ENCODE results near the gene SH3RF2. TPM values are rescaled to one million over a fixed set of nuclear protein-coding genes. Genes with fewer than 3 reads are reported as not detected.
"Not testable (repeated sequence)": the region's sequence is repeated elsewhere in the genome, so short reads cannot be mapped to it uniquely, and the experiment has no call there.

Gene SH3RF2
- total and polyA plus RNA-seq, 7 experiments from 2014 or later: 0.22 to 0.61 TPM; not detected in 5

DNA sequence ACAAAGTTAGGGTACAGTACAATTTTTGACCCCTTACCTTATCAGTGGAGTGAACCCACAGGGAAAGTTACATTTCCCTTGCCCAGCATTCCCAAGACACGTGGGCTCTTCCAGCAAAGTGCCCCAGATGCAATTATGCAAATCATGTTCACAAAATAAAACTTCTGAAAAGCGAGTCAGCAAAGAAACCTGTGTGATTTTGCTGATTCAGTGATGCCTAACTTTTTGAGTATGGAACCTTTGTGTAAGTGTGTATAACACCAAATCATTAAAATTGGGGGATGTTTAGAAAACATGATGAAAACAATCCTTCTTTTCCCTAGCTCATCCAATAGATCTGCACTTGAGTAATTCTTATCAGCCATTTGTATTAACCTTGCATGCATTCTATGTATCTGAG lies 52.6 kb downstream of the SH3RF2 start:
- H3K4me3 ChIP-seq (ENCODE audit: low read length): no peak overlapping the region
- Mint-ChIP-seq H3K4me3 (no peak overlapping the region), H3K36me3 (peaks cover 0 to 8% (median 0%) of the 10 kb centered on the region in 5 donors), H3K4me1 (no peaks in the 10 kb centered on the region), H3K27me3 (peaks cover 4 to 29% (median 14%) of the 10 kb centered on the region in 5 donors), H3K9me3 (peaks cover 0 to 14% (median 7%) of the 10 kb centered on the region in 11 donors), H3K27ac (no peak overlapping the region)
- no peaks in the 10 kb centered on the region for H3K36me3 ChIP-seq (ENCODE audit: control insufficient read depth in 2 of 3, insufficient read depth in 3 of 3, low read length in 3 of 3)
- no peaks in the 10 kb centered on the region for H3K27me3 ChIP-seq (ENCODE audit: control insufficient read depth in 2 of 2, insufficient read depth in 2 of 2, low read length in 2 of 2)
- intact Hi-C loops (cut with micrococcal nuclease): no loop called here
- CTCF ChIA-PET: no interaction called here
- ATAC-seq (no peak), DNase-seq (no peak)
- no peak overlapping the region for H3K27ac ChIP-seq (ENCODE audit: low read depth, low read length)
- H3K9me3 ChIP-seq (ENCODE audit: control insufficient read depth in 2 of 3, low read length in 3 of 3): no peaks in the 10 kb centered on the region
- no peaks in the 10 kb centered on the region for H3K4me1 ChIP-seq (ENCODE audit: control insufficient read depth in 2 of 2, insufficient read depth in 2 of 2, low read length in 2 of 2)
- POLR2A ChIA-PET: no interaction called here

DNA sequence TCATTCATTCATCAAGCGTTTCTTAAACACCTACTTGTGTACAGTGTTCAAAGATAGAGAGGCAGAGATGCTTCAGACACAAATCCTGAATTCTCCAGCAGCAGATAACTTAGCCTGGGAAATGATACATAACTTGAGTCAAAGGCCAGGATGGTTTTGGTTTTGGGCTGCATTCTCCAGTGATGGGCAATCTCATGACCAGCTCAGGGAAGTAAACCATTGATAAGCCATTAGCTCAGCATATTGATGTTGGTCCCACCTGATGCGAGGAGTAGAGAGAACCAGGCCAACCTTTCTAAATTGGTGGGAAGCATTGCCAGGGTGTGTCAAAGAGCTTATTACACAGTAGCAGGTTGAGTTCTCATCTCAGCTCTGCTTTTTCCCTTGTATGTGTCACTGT lies 53.0 kb downstream of the SH3RF2 start:
- Mint-ChIP-seq H3K9me3 (peaks cover 0 to 18% (median 10%) of the 10 kb centered on the region in 11 donors), H3K27ac (no peak overlapping the region), H3K27me3 (peaks cover 4 to 29% (median 14%) of the 10 kb centered on the region in 5 donors), H3K36me3 (peaks cover 0 to 12% (median 0%) of the 10 kb centered on the region in 5 donors), H3K4me1 (no peaks in the 10 kb centered on the region), H3K4me3 (no peak overlapping the region)
- no peaks in the 10 kb centered on the region for H3K4me1 ChIP-seq (ENCODE audit: control insufficient read depth in 2 of 2, insufficient read depth in 2 of 2, low read length in 2 of 2)
- no peak overlapping the region for H3K27ac ChIP-seq (ENCODE audit: low read depth, low read length)
- H3K9me3 ChIP-seq (ENCODE audit: control insufficient read depth in 2 of 3, low read length in 3 of 3): no peaks in the 10 kb centered on the region
- no peak for DNase-seq
- H3K27me3 ChIP-seq (ENCODE audit: control insufficient read depth in 2 of 2, insufficient read depth in 2 of 2, low read length in 2 of 2): no peaks in the 10 kb centered on the region
- H3K4me3 ChIP-seq (ENCODE audit: low read length): no peak overlapping the region
- intact Hi-C loops (cut with micrococcal nuclease): no loop called here
- ATAC-seq: no peak
- ChIA-PET POLR2A (no interaction called here), CTCF (no interaction called here)
- H3K36me3 ChIP-seq (ENCODE audit: control insufficient read depth in 2 of 3, insufficient read depth in 3 of 3, low read length in 3 of 3): no peaks in the 10 kb centered on the region

DNA sequence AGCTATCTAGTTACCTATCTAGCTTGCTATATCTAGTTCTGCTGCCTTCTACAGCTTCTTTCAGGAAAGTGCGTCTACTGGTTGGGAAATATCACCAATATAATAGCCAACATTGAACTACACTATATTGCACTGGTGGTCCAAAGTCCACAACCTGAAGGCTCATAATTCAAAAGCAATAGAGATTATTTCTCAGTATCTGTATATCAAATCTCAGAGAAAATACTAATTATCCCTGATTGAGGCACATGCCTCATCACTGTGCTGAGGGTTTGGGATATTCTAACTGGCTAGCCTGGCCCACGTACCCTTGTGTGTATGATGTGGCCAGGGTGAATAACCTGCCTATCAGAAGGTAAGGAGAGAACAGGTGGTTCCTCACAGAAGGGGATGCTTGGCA lies 53.8 kb downstream of the SH3RF2 start:
- CTCF ChIA-PET: no interaction called here
- ATAC-seq: no peak

DNA sequence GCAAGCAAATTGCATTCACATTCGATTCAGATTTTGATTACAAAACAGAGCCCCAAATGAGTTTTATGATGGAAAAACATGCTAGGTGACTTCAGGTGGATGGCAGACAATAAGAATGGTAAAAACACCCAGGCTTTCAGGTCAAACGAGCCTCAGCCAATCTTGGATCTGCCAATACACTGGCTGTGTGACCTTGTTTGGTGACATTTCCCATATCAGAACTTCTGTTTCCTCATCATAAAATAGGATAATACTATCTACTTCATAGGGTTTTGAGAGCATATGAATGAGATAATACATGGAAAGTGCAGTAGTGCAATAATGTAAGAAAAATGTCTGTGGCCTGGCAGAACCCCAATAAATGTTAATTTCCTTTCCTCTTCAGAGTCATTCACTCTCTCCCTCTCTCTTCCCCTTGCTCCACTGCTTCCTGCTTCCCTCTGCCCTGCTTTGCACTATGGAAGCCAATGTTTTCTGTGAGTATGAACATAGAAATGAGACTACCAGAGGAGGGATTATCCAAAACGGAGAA lies 54.7 kb downstream of the SH3RF2 start:
- ATAC-seq: no peak
- no peaks in the 10 kb centered on the region for H3K4me1 ChIP-seq (ENCODE audit: control insufficient read depth in 2 of 2, insufficient read depth in 2 of 2, low read length in 2 of 2)
- Mint-ChIP-seq H3K4me1 (no peaks in the 10 kb centered on the region), H3K4me3 (no peak overlapping the region), H3K9me3 (peaks cover 0 to 25% (median 10%) of the 10 kb centered on the region in 11 donors), H3K27me3 (peaks cover 4 to 27% (median 10%) of the 10 kb centered on the region in 5 donors), H3K36me3 (peaks cover 0 to 12% (median 0%) of the 10 kb centered on the region in 5 donors), H3K27ac (no peak overlapping the region)
- no peak overlapping the region for H3K4me3 ChIP-seq (ENCODE audit: low read length)
- H3K27me3 ChIP-seq (ENCODE audit: control insufficient read depth in 2 of 2, insufficient read depth in 2 of 2, low read length in 2 of 2): no peaks in the 10 kb centered on the region
- POLR2A ChIA-PET: no interaction called here
- no peak for DNase-seq
- intact Hi-C loops (cut with micrococcal nuclease): no loop called here
- H3K36me3 ChIP-seq (ENCODE audit: control insufficient read depth in 2 of 3, insufficient read depth in 3 of 3, low read length in 3 of 3): no peaks in the 10 kb centered on the region
- no peaks in the 10 kb centered on the region for H3K9me3 ChIP-seq (ENCODE audit: control insufficient read depth in 2 of 3, low read length in 3 of 3)
- no peak overlapping the region for H3K27ac ChIP-seq (ENCODE audit: low read depth, low read length)
- CTCF ChIA-PET: no interaction called here

More for the DNA sequence above, 53.8 kb downstream of the SH3RF2 start:
- Histone ChIP-seq H3K4me3 (ENCODE audit: low read length) (no peak overlapping the region), H3K36me3 (ENCODE audit: control insufficient read depth in 2 of 3, insufficient read depth in 3 of 3, low read length in 3 of 3) (no peaks in the 10 kb centered on the region), H3K27ac (ENCODE audit: low read depth, low read length) (no peak overlapping the region), H3K27me3 (ENCODE audit: control insufficient read depth in 2 of 2, insufficient read depth in 2 of 2, low read length in 2 of 2) (no peaks in the 10 kb centered on the region), H3K9me3 (ENCODE audit: control insufficient read depth in 2 of 3, low read length in 3 of 3) (no peaks in the 10 kb centered on the region), H3K4me1 (ENCODE audit: control insufficient read depth in 2 of 2, insufficient read depth in 2 of 2, low read length in 2 of 2) (no peaks in the 10 kb centered on the region)
- H3K36me3 Mint-ChIP-seq: peaks cover 0 to 12% (median 0%) of the 10 kb centered on the region in 5 donors
- peaks cover 0 to 25% (median 10%) of the 10 kb centered on the region in 11 donors for H3K9me3 Mint-ChIP-seq
- no peak overlapping the region for H3K27ac Mint-ChIP-seq
- H3K27me3 Mint-ChIP-seq: peaks cover 4 to 29% (median 13%) of the 10 kb centered on the region in 5 donors
- no peaks in the 10 kb centered on the region for H3K4me1 Mint-ChIP-seq
- DNase-seq: no peak
- intact Hi-C loops (cut with micrococcal nuclease): no loop called here
- POLR2A ChIA-PET: no interaction called here
- H3K4me3 Mint-ChIP-seq: no peak overlapping the region

DNA sequence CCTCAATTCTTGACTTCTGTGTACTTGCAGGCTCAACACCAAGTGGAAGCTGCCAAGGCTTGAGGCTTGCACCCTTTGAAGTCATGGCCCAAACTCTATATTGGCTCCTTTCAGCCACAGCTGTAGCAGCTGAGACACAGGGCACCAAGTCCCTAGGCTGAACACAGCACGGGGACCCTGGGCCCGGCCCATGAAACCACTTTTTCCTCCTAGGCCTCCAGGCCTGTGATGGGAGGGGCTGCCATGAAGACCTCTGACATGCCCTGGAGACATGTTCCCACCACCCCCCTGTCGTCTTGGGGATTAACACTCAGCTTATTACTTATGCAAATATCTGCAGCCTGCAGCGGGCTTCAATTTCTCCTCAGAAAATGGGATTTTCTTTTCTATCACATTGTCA lies 57.2 kb downstream of the SH3RF2 start:
- intact Hi-C loops (cut with micrococcal nuclease); H3K36me3 ChIP-seq (ENCODE audit: control insufficient read depth in 2 of 3, insufficient read depth in 3 of 3, low read length in 3 of 3); H3K9me3 ChIP-seq (ENCODE audit: control insufficient read depth in 2 of 3, low read length in 3 of 3); DNase-seq; H3K27ac ChIP-seq (ENCODE audit: low read depth, low read length); H3K4me3 ChIP-seq (ENCODE audit: low read length); ATAC-seq; H3K27me3 ChIP-seq (ENCODE audit: control insufficient read depth in 2 of 2, insufficient read depth in 2 of 2, low read length in 2 of 2); H3K27ac Mint-ChIP-seq; POLR2A ChIA-PET; H3K4me1 Mint-ChIP-seq; H3K4me1 ChIP-seq (ENCODE audit: control insufficient read depth in 2 of 2, insufficient read depth in 2 of 2, low read length in 2 of 2); H3K4me3 Mint-ChIP-seq; CTCF ChIA-PET: not testable (repeated sequence)
- Mint-ChIP-seq H3K9me3 (peaks cover 0 to 25% (median 10%) of the 10 kb centered on the region in 11 donors), H3K27me3 (peaks cover 0 to 15% (median 4%) of the 10 kb centered on the region in 5 donors), H3K36me3 (peaks cover 0 to 12% (median 0%) of the 10 kb centered on the region in 5 donors)

DNA sequence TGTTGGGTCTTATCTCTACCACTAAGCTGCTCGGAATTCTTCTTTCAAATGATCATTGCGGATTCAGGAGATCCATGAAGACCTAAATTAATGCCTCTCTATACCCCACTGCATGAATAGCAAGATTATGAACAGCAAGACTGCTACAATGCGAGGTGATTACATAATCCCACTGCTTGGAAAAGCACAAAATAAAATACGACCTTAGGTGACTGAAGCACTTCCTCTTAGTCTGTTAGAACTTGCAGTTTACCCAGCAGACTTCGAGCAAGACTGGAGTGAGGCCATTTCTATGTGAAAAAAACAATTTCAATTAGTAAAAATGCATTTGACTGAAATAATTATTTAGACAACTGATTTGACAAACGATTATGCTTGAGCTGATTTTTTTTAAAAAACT lies 59.8 kb downstream of the SH3RF2 start:
- Mint-ChIP-seq H3K36me3 (peaks cover 0 to 12% (median 0%) of the 10 kb centered on the region in 5 donors), H3K4me3 (no peak overlapping the region), H3K27me3 (peaks cover 0 to 6% (median 2%) of the 10 kb centered on the region in 5 donors), H3K9me3 (peaks cover 0 to 25% (median 10%) of the 10 kb centered on the region in 11 donors), H3K4me1 (no peaks in the 10 kb centered on the region), H3K27ac (no peak overlapping the region)
- no peaks in the 10 kb centered on the region for H3K27me3 ChIP-seq (ENCODE audit: control insufficient read depth in 2 of 2, insufficient read depth in 2 of 2, low read length in 2 of 2)
- DNase-seq (no peak), ATAC-seq (no peak)
- H3K27ac ChIP-seq (ENCODE audit: low read depth, low read length): no peak overlapping the region
- H3K4me3 ChIP-seq (ENCODE audit: low read length): no peak overlapping the region
- CTCF ChIA-PET: no interaction called here
- intact Hi-C loops (cut with micrococcal nuclease): no loop called here
- POLR2A ChIA-PET: no interaction called here
- H3K4me1 ChIP-seq (ENCODE audit: control insufficient read depth in 2 of 2, insufficient read depth in 2 of 2, low read length in 2 of 2): no peaks in the 10 kb centered on the region
- no peaks in the 10 kb centered on the region for H3K9me3 ChIP-seq (ENCODE audit: control insufficient read depth in 2 of 3, low read length in 3 of 3)
- H3K36me3 ChIP-seq (ENCODE audit: control insufficient read depth in 2 of 3, insufficient read depth in 3 of 3, low read length in 3 of 3): no peaks in the 10 kb centered on the region

DNA sequence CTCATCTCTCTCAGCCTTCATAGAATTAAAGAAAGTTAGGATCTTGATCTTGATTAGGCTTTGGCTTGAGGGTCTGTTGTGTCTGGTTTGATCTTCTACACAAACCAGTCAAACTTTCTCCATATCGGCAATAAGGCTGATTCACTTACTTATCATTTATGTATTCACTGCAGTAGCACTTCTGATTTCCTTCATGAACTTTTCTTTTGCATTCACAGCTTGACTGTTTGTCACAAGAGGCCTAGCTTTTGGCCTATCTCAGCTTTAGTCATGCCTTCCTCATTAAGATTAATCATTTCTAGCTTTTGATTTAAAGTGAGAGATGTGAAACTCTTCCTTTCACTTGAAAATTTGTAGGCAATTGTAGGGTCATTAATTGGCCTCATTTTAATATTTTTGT lies 62.8 kb downstream of the SH3RF2 start:
- DNase-seq (no peak), ATAC-seq (no peak)
- Histone ChIP-seq H3K27ac (ENCODE audit: low read depth, low read length) (no peak overlapping the region), H3K4me3 (ENCODE audit: low read length) (no peak overlapping the region), H3K4me1 (ENCODE audit: control insufficient read depth in 2 of 2, insufficient read depth in 2 of 2, low read length in 2 of 2) (no peaks in the 10 kb centered on the region), H3K36me3 (ENCODE audit: control insufficient read depth in 2 of 3, insufficient read depth in 3 of 3, low read length in 3 of 3) (no peaks in the 10 kb centered on the region), H3K27me3 (ENCODE audit: control insufficient read depth in 2 of 2, insufficient read depth in 2 of 2, low read length in 2 of 2) (no peaks in the 10 kb centered on the region), H3K9me3 (ENCODE audit: control insufficient read depth in 2 of 3, low read length in 3 of 3) (no peaks in the 10 kb centered on the region)
- CTCF ChIA-PET: no interaction called here
- H3K27ac Mint-ChIP-seq: no peak overlapping the region
- peaks cover 0 to 14% (median 5%) of the 10 kb centered on the region in 5 donors for H3K27me3 Mint-ChIP-seq
- POLR2A ChIA-PET: no interaction called here
- no peak overlapping the region for H3K4me3 Mint-ChIP-seq
- no peaks in the 10 kb centered on the region for H3K4me1 Mint-ChIP-seq
- peaks cover 0 to 13% (median under 1%) of the 10 kb centered on the region in 11 donors for H3K9me3 Mint-ChIP-seq
- H3K36me3 Mint-ChIP-seq: peaks cover 0 to 2% (median 0%) of the 10 kb centered on the region in 5 donors
- intact Hi-C loops (cut with micrococcal nuclease): no loop called here

All from naive thymus-derived CD4-positive, alpha-beta T cell (primary cell).